Activated CD4-positive, alpha-beta T cell treated with anti-CD3 and anti-CD28 coated beads, Interleukin-2, amount 10 ng/mL, durations not matched to agents 24 days and 14 days (primary cell): ENCODE data around the gene STARD13. TPM values are rescaled to one million over a fixed set of nuclear protein-coding genes. Genes with fewer than 3 reads are reported as not detected.

Experiments used
- DNase-seq: peaks from one replicate; pipeline ENCODE4 v3.0.0; 2022
- H3K27ac Mint-ChIP-seq: one replicate; pipeline ENCODE4 v1.8.0; 2022; ENCODE audit warnings: mild to moderate bottlenecking, mixed read lengths
- H3K27me3 Mint-ChIP-seq: one replicate; pipeline ENCODE4 v1.8.0; 2022; ENCODE audit warnings: mixed read lengths
- H3K36me3 Mint-ChIP-seq: one replicate; pipeline ENCODE4 v1.8.0; 2022; ENCODE audit warnings: low read depth, mild to moderate bottlenecking, mixed read lengths
- H3K4me1 Mint-ChIP-seq: one replicate; pipeline ENCODE4 v1.8.0; 2021; ENCODE audit warnings: mixed read lengths
- H3K4me3 Mint-ChIP-seq: one replicate; pipeline ENCODE4 v1.8.0; 2022; ENCODE audit warnings: mild to moderate bottlenecking, moderate library complexity, mixed read lengths
- H3K9me3 Mint-ChIP-seq: one replicate; pipeline ENCODE4 v1.8.0; 2021; ENCODE audit warnings: mixed read lengths
- intact Hi-C: fragments of 100-400 bp; cut with micrococcal nuclease; formaldehyde crosslinking; loops from one replicate; pipeline ENCODE4 v1.15.1; 2023
- total RNA-seq: library from RNA; stranded (reverse); gene quantifications from 2 replicates; pipeline ENCODE4 v1.2.3, GENCODE V29; 2022

Gene STARD13
- total RNA-seq, 1 donor from 2014 or later, result 7.7 TPM

DNA sequence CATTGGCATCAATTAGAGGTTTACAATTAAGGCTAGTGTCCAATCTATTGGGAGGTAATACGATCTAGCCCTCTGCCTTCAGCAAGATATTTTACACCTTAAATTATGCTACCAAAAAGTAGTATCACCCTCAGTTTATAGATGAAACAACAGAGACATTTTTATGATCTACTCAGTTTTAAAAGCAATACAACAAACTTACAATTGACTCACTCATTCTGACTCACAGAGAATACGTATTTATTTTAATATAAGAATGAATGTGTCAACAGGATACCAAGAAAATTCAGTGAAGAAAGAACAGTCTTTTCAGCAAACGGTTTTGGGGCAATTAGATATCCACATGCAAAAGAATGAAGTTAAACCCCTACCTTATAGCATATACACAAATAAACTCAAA lies 32.5 kb upstream of the STARD13 start:
- no peak for DNase-seq
- Mint-ChIP-seq H3K27me3 (peaks cover 11% of the 10 kb centered on the region), H3K36me3 (no peaks in the 10 kb centered on the region), H3K9me3 (peaks cover 4% of the 10 kb centered on the region), H3K4me3 (no peak overlapping the region), H3K4me1 (no peaks in the 10 kb centered on the region), H3K27ac (no peak overlapping the region)
- intact Hi-C loops, result no loop called here

DNA sequence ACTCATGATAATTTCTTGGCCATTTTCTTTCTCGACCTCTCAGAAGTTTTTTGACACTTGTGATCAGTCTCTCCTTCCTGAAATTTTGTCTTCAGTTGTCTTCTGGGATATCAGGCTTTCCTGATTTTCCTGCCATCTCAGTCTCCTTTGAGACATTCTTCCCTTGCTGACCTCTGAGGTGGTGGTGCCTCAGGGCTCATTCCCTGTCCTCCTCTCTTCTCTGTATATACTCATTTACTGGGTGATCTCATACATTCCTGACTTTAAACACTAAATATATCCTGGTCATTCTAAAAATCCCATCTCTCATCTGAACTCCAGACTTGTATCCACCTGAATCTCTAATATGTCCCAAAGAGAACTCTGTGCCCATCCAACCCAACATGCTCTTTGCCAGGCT lies 31.3 kb upstream of the STARD13 start:
- H3K4me1 Mint-ChIP-seq, result no peaks in the 10 kb centered on the region
- no peak overlapping the region for H3K4me3 Mint-ChIP-seq
- H3K9me3 Mint-ChIP-seq, result peaks cover 4% of the 10 kb centered on the region

DNA sequence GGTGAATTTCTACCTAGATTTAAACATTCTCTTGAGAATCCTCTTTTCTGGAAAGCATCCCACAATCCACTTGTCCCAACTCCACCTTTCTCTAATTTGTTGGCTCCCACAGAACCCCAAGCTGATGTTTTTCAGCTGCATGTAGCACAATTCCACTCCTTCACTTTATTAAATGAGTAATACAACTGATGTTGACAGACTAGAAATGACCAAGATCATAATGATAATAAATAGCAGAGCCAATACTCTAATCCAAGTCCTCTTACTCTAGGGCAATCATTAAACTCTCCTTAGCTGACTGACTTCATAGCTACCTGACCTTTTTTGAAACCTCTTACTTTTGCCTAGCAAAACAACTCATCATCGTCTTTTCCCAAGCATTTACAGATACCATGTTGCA lies 27.9 kb upstream of the STARD13 start:
- peaks cover 4% of the 10 kb centered on the region for H3K9me3 Mint-ChIP-seq
- peaks cover 13% of the 10 kb centered on the region for H3K27me3 Mint-ChIP-seq
- no peak overlapping the region for H3K27ac Mint-ChIP-seq

More for the DNA sequence above, 31.3 kb upstream of the STARD13 start:
- Mint-ChIP-seq H3K27me3 (peaks cover 11% of the 10 kb centered on the region), H3K27ac (no peak overlapping the region), H3K36me3 (no peaks in the 10 kb centered on the region)
- intact Hi-C loops, result no loop called here
- DNase-seq, result no peak

DNA sequence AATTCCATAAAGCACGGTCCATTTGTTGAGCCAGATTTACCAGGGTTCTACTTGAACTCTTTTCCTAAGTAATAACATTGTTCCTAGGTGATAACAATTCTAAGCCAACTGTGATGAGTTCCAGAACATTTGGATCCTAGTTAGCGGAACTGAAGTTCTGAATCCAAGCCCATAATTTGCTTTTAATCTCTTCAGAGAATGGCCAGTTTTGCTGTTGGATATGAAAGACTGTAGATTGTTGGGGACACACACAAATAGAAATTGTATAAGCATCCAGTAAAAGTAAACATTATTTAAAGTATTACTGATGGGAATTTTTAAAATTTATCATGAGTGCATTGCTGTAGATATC lies 27.3 kb upstream of the STARD13 start:
- DNase-seq, result no peak
- no peak overlapping the region for H3K4me3 Mint-ChIP-seq
- peaks cover 4% of the 10 kb centered on the region for H3K9me3 Mint-ChIP-seq
- H3K4me1 Mint-ChIP-seq, result no peaks in the 10 kb centered on the region
- no peak overlapping the region for H3K27ac Mint-ChIP-seq
- H3K36me3 Mint-ChIP-seq, result no peaks in the 10 kb centered on the region
- peaks cover 13% of the 10 kb centered on the region for H3K27me3 Mint-ChIP-seq
- intact Hi-C loops, result no loop called here

More for the DNA sequence above, 27.9 kb upstream of the STARD13 start:
- Mint-ChIP-seq H3K36me3 (no peaks in the 10 kb centered on the region), H3K4me3 (no peak overlapping the region), H3K4me1 (no peaks in the 10 kb centered on the region)
- intact Hi-C loops, result no loop called here
- no peak for DNase-seq

DNA sequence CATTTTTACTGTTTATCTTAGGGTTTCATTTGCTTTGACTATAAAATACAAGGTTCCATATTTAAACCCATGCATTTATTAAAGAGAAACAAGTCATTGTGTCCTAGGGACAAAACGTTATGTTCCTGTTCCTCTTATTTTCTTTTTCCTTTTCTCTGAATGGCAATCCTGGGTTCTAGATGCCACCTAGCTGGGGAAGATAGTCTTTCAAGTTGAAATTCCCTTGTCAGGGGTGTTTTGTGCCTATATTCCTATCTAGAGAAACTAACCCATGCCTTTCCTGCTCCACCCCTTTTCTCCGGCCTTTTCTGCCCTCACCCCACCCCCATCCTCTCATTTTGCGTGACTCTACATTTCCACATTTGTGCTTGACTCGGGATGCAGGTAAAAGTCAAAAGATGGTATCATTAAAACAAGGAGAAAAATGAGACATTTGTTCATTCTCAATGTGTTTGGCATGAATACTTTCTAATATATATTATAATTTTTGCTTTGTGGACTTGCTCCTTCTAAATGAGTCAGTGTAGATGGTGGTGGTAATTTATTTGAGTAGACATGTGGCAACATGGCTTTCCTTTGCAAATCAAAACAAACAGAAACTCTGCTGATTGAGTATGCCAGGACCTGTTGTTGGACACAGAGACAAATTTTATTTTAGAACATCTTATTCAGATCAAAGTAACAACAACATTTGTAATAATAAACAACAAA lies 26.8 kb upstream of the STARD13 start:
- Mint-ChIP-seq H3K4me1 (no peaks in the 10 kb centered on the region), H3K4me3 (no peak overlapping the region), H3K27me3 (peaks cover 15% of the 10 kb centered on the region), H3K36me3 (no peaks in the 10 kb centered on the region), H3K27ac (no peak overlapping the region), H3K9me3 (peaks cover 2% of the 10 kb centered on the region)
- intact Hi-C loops, result no loop called here
- DNase-seq, result no peak

DNA sequence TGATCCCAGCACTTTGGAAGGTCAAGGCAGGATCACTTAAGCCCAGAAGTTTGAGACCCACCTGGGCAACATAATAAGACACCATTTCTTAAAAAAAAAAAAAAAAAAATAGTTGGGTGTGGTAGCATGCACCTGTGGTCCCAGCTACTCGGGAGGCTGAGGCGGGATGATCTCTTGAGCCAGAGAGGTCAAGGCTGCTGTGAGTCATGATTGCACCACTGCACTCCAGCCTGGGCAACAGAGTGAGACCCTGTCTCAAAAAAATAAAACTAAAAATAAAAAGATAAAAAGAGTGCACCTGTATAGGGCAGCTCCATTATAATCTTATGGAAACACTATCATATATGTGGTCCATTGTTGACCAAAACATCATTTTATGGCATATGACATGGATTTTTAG lies 25.5 kb upstream of the STARD13 start:
- intact Hi-C loops, result no loop called here
- Mint-ChIP-seq H3K4me3 (no peak overlapping the region), H3K4me1 (no peaks in the 10 kb centered on the region), H3K9me3 (no peaks in the 10 kb centered on the region), H3K27me3 (peaks cover 9% of the 10 kb centered on the region), H3K36me3 (no peaks in the 10 kb centered on the region), H3K27ac (no peak overlapping the region)
- no peak for DNase-seq

DNA sequence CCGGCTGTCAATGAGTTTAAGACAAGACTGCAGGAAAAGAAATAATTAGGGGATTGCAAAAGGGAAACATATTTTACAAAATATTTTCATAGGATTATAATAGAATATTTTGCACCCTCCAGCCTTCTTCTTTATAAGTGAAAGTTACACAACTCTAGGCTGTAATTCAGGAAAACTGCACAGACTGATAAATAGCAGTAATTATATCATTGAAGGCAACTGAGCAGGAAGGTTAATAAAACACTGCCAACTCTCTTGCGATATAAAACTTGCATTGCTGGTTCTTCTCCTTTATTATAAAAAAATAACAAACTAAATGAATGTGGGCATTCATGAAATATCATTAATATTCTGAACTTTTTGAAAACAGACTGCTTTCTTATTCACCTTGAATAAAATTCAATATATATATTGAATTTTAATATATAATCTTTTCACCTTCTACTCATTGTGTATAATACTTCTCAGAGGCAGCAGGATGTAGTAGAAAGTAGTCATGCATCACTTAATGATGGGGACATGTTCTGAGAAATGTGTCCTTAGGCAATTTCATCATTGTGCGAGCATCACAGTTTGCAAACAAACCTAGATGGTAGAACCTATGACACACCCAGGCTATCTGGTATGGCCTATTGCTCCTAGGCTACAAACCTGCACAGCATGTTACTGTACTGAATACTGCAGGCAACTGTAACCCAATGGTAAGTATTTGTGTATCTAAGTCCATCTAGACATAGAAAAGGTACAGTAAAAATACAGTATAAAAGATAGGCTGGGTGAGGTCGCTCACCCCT lies 24.9 kb upstream of the STARD13 start:
- no peak for DNase-seq
- H3K4me3 Mint-ChIP-seq, result no peak overlapping the region
- H3K9me3 Mint-ChIP-seq, result no peaks in the 10 kb centered on the region
- H3K27me3 Mint-ChIP-seq, result peaks cover 8% of the 10 kb centered on the region
- no peak overlapping the region for H3K27ac Mint-ChIP-seq
- intact Hi-C loops, result no loop called here
- H3K4me1 Mint-ChIP-seq, result no peaks in the 10 kb centered on the region
- no peaks in the 10 kb centered on the region for H3K36me3 Mint-ChIP-seq

DNA sequence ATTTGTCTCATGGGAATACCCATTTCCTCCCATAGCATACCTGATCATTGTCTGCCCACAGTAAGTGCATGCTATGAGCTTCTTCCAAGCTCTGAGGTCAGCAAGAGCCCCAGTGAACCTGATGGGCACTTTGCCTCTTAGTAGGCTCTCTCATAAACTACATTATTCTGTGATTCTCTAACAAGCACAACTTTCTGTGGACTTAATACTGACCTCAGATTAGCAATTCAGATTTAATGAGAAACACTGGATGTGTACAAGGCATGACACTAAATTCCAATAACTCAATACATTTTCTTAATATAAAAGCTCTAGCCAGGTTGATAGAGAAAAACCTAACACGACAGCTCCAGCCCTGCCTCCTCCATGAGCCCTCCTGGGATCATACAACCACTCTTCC lies 23.3 kb upstream of the STARD13 start:
- Mint-ChIP-seq H3K4me1 (no peaks in the 10 kb centered on the region), H3K9me3 (no peaks in the 10 kb centered on the region), H3K27me3 (peaks cover 8% of the 10 kb centered on the region), H3K36me3 (no peaks in the 10 kb centered on the region), H3K4me3 (no peak overlapping the region), H3K27ac (no peak overlapping the region)
- DNase-seq, result no peak
- intact Hi-C loops, result no loop called here

DNA sequence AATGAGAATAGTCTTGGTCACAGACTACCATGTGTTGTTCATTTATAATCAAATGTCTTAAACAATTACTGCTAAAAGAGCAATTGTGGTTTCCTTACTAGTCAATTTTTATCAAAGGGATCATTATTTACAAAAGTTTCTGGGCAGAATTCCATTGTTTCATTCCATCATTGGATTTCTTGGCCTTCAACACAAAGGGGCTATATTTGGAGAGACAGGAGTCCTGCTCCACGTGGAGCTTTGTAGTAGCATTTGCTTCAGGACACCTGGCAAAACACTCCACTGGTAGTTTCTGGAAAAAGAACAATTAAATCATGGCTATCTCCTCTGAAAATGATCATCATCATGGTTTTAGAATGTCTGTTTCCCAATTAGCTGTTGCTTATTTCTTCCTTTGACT lies 22.3 kb upstream of the STARD13 start:
- Mint-ChIP-seq H3K27ac (no peak overlapping the region), H3K4me3 (no peak overlapping the region), H3K4me1 (no peaks in the 10 kb centered on the region), H3K27me3 (peaks cover 5% of the 10 kb centered on the region), H3K9me3 (no peaks in the 10 kb centered on the region), H3K36me3 (no peaks in the 10 kb centered on the region)
- no peak for DNase-seq
- intact Hi-C loops, result no loop called here

DNA sequence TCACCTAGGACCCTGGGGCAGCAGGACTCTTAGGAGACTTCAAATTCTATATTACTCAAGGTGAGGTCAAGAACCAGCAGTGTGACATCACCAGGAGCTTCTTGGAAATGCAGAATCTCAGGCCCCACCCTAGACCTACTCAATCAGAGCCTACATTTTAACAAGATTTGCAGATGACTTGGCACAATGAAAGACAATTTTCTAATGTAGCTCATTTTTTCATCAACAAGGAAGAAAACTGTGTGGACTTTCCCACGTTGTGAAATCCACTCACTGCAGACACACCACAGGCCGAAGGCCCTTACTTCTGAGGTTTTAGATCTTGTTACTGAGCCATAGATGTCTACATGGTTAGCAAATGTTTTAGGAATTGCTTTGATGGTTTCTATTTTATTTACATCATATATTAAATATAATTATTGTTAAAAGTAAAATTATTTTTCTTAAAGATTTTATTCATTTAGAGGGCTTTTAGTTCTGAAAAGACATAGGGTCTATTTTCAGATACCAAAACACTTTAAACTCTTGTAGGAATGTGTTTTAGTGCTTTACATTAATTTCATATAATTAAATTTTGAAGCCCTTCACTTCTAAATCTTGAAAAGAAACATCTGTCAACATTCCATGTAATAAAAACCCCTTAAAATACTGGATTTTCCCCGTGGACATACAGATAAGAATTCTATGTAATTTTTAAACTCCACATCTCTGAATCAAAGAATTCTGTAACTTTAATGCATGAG lies 18.5 kb upstream of the STARD13 start:
- Mint-ChIP-seq H3K4me1 (no peaks in the 10 kb centered on the region), H3K36me3 (no peaks in the 10 kb centered on the region), H3K27me3 (peaks cover 6% of the 10 kb centered on the region), H3K4me3 (no peak overlapping the region), H3K27ac (no peak overlapping the region), H3K9me3 (no peaks in the 10 kb centered on the region)
- DNase-seq, result no peak
- intact Hi-C loops, result no loop called here

DNA sequence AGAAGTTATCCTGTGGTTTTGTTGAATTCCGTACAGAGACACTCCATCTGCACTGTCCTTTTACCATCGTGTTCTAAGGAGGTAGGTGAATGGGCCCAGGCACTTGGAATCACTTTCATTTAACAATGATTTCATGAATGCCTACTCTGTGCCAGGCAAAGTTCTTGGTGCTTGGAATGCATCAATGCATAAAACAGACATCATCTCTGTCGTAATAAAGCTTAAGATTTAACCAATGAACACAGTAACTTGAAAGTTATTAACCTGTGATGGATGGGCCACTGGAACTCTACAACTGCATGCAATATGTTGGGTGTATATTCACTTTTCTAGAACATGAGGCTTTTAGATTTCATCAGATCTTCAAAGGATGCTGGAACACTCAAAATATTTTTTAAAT lies 14.1 kb upstream of the STARD13 start:
- Mint-ChIP-seq H3K9me3 (no peaks in the 10 kb centered on the region), H3K4me3 (no peak overlapping the region), H3K27me3 (peaks cover 3% of the 10 kb centered on the region), H3K27ac (no peak overlapping the region), H3K36me3 (no peaks in the 10 kb centered on the region), H3K4me1 (no peaks in the 10 kb centered on the region)
- intact Hi-C loops, result no loop called here
- no peak for DNase-seq

DNA sequence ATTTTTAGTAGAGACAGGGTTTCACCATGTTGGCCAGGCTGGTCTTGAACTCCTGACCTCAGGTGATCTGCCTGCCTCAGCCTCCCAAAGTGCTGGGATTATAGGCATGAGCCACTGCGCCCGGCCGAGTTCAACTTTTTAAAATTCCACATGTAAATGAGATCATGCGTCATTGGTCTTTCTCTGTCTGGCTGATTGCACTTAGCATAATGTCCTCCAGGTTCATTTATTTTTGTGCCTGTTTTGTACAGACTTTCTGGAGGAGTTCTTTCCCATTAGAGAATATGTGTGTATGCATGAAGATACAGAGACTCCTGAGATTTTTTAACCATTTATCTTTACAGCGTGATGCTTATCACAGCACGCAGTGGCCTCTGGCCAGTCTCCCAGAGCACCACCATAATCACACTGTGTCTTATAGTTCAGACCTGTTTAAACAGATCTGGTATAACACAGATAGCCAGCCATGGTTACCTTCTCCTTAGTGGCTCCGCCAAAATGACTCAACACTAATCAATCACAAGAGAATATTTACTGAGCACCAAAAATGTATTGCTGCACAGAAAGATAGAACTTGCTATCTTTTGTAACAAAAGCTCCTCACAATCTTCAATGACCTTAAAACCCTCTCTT lies 11.4 kb upstream of the STARD13 start:
- no peaks in the 10 kb centered on the region for H3K36me3 Mint-ChIP-seq
- H3K27ac Mint-ChIP-seq, result no peak overlapping the region
- H3K27me3 Mint-ChIP-seq, result peaks cover 3% of the 10 kb centered on the region
- no peaks in the 10 kb centered on the region for H3K9me3 Mint-ChIP-seq
- no peak for DNase-seq
- H3K4me1 Mint-ChIP-seq, result peaks cover 3% of the 10 kb centered on the region
- intact Hi-C loops, result no loop called here
- H3K4me3 Mint-ChIP-seq, result no peak overlapping the region

DNA sequence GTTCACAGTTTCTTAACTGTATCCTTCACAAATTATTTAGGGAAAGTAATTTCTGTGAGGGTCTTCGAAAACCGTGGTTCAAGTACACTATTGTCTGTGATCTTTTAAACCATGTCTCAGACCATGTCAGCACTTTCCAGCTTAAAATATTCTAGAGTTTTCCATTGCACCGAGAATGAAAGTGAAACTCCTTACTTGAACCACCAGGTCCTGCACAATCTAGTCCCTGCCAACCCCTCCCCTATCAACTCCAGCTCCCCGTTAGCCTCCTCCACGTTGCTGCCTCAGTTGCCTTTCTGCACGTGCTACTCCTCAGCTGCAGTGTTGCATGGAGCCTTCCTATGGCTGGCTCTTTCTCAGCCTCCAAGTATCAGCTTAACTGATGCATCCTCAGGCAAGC lies 7.2 kb upstream of the STARD13 start:
- intact Hi-C loops, result no loop called here
- DNase-seq, result no peak
- no peak overlapping the region for H3K27ac Mint-ChIP-seq
- no peak overlapping the region for H3K4me3 Mint-ChIP-seq
- H3K27me3 Mint-ChIP-seq, result peaks cover 12% of the 10 kb centered on the region
- no peaks in the 10 kb centered on the region for H3K36me3 Mint-ChIP-seq
- H3K4me1 Mint-ChIP-seq, result peaks cover 3% of the 10 kb centered on the region
- peaks cover 6% of the 10 kb centered on the region for H3K9me3 Mint-ChIP-seq
